RKO (cell line): Measurements from ENCODE around the gene ZNF140.

Experiments
- DNase-seq: peaks from one replicate; pipeline ENCODE4 v3.0.0-alpha.2; 2016; ENCODE audit warnings: low spot score

The ZNF140 gene

DNA sequence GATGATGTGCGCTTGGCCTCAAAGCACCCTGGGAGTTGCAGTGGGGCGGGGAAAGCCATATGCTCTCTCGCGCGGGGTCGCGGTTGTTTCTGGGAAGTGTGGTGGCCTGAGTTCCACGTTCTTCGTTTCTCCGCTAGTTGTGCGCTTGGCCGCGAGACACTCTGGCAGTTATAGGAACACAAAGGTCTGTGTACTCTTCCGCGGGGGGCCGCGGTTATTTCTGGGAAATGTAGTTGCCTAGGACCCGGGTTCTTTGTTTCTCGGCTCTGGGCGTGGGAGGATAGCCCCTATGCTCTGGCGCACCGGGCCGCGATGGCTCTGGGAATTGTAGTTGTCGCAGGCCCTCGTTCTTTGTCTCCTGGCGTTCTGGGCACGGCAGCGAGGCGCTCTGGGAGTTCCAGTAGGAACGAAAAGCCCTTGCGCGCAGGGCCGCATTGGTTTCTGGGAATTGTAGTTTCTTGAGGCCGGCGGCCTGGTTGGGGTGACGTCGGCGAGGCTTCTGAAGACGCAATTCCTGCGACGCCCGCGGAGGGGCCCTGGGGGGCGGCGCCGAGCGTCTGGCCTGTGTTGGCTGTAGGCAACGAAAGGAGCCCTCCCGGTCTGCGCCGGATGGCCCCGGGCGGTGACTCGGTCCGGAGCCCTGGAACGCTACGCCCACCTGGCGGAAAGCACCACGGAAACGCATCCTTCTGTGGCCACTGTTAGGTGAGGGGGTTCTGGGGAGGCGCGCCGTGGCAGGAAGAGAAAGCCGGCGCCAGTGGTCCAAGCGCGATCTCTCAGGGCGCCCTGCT, at the start of gene ZNF140:
Gene ZNF140 (plus strand): TSS at position 556 of the 791 bp plus-strand sequence. CDS start 398 bp downstream, outside the sequence.
- DNase-seq, result peak; percentile 98

DNA sequence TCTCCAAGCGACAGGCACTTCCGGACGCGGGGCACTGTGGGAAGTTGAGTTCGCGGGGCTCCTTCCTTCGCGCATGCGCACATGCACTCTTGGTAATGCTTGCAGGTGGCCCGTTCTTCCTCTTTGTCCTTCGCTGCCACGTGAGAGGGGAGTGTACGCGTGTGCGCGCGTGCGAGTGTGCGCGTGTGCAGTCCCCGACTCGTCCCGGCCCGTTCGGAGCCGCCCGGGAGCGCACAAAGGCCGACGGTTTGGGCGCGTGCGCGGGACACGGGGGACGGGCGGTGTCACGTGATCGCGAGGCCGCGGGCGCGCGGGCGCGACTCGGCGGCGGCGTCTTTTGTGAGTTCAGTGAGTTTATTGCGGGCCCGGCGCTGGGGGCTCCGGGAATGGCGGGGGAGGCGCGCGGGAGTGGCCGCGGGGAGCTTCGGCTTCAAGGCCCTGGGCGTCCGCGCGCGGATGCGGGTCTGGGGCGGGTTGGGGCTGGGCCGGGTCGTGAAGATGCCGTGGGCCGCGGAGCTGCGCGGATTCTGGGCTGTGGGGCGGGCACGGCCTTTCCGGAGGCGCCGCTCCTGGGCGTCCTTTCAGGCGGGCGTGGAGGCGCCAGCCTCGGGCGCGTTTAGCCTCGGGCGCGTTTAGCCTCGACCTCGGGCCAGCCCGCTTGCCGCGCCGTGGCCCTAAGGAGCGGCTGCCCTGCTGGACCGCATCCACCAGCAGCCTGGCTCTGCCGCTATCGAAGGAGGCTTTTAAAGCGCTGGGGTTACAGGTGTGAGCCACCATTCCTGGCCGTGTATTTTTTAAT, 43.3 kb upstream of the ZNF140 start, which contains the start of gene ZNF84:
Gene ZNF84 (plus strand): TSS at position 303 of the 799 bp plus-strand sequence. CDS start 3,959 bp downstream, outside the sequence.
- DNase-seq, result peak; percentile 99

GRCh38 chr12:133038118-133038709, 42.5 kb upstream of the ZNF140 start:
- DNase-seq, result peak; percentile 35

- no peak for DNase-seq
Observed at GRCh38 chr12:133046698-133047097, 34.0 kb upstream of the ZNF140 start.

GRCh38 chr12:133057446-133057845, 23.3 kb upstream of the ZNF140 start:
- DNase-seq, result no peak

DNA sequence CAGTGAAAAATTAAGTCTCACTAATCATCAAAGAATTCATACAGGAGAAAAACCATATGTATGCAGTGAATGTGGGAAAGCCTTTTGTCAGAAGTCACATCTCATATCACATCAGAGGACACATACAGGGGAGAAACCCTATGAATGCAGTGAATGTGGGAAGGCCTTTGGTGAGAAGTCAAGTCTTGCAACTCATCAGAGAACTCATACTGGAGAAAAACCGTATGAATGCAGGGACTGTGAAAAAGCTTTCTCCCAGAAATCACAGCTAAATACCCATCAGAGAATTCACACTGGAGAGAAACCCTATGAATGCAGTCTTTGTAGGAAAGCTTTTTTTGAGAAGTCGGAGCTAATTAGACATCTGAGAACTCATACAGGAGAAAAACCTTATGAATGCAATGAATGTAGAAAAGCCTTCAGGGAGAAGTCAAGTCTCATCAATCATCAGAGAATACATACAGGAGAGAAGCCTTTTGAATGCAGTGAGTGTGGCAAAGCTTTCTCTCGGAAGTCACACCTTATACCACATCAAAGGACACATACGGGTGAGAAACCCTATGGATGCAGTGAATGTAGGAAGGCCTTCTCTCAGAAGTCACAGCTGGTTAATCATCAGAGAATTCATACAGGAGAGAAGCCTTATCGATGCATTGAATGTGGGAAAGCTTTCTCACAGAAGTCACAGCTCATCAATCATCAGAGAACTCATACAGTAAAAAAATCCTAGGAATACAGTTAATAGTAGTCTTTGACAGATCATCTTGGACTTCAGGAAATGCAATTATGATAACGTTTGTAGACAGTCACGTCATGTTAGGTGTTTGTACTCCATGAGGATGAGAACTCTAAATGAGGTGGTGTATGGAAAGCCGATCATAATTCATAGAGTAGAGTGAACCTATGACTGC, 22.3 kb upstream of the ZNF140 start:
- no peak for DNase-seq

DNA sequence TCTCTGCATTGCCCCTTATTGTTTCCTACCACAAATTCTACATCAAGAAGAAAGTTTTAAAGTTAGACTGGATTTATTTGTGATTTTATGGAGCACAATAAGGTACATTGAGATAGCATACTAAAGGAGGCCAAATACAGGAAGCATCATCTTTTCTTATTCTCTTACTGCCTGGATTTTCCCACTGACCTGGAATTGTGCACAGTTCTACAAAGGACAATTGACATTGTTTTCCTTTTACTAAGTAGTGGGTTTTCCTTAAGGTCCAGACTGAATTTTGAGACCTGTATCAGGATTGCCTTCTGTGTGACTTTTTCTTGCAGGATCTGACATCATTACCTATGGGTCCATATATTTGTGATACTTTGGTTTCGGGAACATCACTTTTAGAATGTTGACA, 18.8 kb upstream of the ZNF140 start:
- no peak for DNase-seq

GRCh38 chr12:133063556-133063955, 17.2 kb upstream of the ZNF140 start:
- DNase-seq, result peak; percentile 23

DNA sequence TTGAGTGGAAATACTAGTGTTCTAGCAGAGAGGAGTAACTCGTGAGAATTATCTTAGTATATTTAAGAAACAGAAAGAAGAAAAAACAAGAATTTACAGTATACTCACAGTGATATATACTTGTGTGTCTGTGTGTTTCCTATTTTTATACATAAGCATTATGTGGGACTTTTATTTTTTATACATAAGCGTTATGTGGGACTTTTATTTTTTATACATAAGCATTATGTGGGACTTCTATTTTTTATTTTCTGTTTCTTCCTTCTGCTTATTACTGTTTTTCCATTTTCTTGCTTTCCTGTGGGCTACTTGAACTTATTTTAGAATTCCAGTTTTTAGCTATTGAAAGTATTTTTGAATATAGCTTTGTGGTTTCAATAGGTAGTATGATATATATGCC, 6.9 kb upstream of the ZNF140 start:
- no peak for DNase-seq

DNA sequence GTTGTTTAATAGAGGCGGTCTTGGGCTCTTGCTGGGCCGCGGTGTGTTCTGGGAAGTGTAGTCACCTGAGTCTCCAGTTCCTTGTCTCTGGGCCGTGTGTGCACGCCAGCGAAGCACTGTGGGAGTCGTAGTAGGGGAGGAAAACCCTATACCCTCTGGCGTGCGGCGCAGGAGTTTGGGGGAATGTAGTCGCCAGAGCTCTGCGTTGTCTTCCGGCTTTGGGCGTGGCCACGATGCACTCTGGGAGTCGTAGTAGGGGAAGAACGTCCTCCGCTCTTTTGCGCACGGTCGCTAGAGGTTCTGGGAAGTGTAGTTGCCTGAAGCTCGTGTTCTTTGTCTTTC, 726 bp upstream of the ZNF140 start:
- DNase-seq, result peak; percentile 100

DNA sequence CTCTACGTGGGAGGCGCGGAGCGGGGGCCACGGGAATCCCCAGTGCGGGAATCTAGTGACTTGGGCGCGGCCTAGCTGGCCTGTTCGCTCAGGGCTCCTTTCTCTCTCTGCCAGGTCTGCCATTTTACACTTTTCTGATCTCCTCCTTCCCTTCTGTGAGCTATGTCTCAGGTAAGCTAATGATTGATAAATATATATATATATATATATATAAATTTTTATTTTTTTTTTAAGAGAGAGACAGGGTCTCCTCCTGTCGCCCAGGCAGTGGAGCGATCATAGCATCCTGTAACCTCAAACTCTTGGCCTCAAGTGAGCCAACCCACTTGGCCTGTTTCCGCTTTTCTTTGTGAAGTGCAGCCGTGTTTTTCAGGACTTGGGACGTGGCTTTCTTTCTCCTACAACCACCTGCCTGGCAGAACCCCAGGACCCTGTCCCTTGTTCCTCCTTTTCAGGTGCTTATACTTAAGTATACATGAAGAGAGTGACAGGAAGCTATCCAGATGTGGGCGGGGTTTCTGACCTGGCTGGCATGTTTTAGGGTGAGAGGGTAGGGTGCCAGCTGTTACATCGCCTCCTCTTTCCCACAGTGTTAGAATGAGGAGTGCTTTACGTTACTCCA, 547 bp downstream of the ZNF140 start:
- DNase-seq, result peak; percentile 70

DNA sequence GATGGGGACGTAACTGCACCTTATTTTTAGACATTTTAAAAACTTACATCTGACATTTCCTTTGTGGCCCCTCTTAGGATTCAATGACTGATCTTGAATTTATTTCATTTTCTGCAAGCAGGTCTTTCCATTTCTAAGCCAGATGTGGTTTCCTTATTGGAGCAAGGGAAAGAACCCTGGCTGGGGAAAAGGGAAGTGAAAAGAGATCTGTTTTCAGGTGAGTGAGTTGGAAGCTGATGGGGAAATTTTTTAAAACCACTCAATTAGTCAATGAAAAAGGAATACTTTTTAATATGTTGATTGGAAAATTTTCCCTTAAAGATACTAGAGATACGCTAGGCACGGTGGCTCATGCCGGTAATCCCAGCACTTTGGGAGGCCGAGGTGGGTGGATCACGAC, 2.6 kb downstream of the ZNF140 start:
- DNase-seq, result no peak

DNA sequence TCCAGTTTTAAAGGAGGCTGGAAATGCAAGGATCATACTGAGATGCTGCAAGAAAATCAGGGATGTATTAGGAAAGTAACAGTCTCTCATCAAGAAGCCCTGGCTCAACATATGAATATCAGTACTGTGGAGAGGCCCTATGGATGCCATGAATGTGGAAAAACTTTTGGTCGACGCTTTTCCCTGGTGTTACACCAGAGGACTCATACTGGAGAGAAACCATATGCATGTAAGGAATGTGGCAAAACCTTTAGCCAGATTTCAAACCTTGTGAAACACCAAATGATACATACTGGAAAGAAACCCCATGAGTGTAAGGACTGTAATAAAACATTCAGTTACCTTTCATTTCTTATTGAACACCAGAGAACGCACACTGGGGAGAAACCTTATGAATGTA, 24.9 kb downstream of the ZNF140 start:
- no peak for DNase-seq

- no peak for DNase-seq
Observed at GRCh38 chr12:133106253-133106652, 25.5 kb downstream of the ZNF140 start.

- no peak for DNase-seq
Observed at GRCh38 chr12:133107121-133107520, 26.4 kb downstream of the ZNF140 start.

DNA sequence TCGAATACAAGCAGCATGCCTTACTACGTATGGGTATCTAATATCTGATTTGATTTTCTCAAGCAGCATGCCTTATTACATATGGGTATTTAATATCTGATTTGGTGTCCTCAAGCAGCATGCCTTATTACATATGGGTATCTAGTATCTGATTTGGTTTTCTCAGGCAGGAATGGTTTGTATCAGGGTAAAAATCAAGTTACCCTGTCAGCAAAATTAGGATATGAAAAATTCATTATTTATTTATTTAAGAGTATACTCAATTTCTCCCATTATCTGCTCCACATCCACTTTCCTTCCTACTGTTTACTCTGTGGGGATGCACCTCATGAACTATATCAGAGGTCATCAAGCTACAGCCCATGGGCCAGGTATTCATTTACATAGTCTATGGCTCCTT, 27.4 kb downstream of the ZNF140 start:
- no peak for DNase-seq

DNA sequence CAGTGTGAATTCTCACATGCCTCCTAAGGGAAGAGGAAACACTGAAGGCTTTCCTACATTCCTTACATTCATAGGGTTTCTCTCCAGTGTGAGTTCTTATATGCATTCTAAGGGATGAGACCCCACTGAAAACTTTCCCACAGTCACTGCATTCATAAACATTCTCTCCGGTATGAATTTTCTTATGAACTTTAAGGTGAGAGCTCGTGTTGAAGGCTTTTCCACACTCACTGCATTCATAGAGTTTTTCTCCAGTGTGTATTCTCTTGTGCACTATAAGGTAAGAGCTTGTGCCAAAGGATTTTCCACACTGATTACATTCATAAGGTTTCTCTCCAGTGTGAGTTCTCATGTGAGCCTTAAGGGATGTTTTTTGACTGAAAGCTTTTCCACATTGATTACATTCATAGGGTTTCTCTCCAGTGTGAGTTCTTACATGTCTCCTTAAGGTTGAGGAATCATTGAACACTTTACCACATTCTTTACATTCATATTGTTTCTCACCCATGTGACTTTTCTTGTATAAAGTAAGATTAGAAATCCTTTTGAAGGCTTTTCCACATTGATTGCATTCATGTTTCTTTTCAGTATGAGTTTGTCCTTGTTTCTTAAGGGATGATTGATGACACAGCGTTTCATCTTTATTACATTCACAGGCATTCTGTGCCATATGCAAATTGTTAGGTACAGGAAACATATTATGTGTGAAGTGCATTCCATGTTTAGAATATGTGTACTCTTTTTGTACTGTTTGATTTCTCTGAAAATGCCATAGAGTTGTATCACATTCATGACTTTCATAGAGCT, 39.9 kb downstream of the ZNF140 start:
- no peak for DNase-seq

DNA sequence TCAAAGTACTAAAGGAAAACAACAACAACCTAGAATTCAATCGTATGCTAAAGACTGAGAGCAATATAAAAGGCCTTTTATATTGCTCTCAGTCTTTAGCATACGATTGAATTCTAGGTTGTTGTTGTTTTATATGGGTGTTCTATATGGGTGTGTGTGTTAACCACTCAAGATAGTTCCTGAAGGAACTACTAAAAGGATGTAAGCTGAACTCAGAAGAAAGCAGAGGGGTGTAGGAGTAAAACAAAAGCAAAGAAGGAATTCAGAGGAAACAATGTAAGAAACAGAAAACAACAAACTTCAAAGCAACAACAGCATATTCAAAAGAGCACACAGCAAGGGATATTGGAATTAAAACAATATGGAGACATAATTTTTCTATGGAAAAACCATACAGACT, 44.0 kb downstream of the ZNF140 start:
- DNase-seq, result no peak

GRCh38 chr12:133129368-133130037, 48.8 kb downstream of the ZNF140 start:
- DNase-seq, result peak; percentile 75
